Fibroblast of skin of scalp (primary cell): Measurements from ENCODE around the gene TSEN54.

ENCODE experiments used
- DNase-seq: peaks from one replicate; pipeline ENCODE4 v3.0.0-alpha.2; 2013

Gene TSEN54

GRCh38 chr17:75546181-75546580 lies 29.9 kb downstream of the TSEN54 start:
- no peak for DNase-seq

DNA sequence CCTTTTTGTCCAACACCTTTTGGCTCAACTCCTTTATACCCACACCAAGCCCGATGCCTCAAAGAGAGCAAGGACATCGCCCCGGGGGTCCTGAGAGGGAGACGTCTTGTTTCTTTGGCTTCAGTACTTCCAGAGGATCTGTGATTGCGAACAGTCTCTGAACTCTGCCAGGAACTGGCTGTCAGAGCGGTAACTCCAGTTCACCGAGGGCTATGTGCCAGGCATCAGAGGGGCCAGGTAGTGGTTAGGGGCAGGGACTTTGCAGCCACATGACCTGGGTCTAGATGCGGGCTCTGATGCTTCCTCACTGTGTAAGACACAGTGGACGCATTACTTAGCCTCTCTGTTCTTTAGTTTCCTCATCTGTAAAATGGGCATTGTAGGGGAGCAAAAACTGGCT lies 30.8 kb downstream of the TSEN54 start:
- DNase-seq: no peak

- no peak for DNase-seq
These were observed 32.5 kb downstream of the TSEN54 start for GRCh38 chr17:75548813-75549212.

- DNase-seq: no peak
These were observed 33.2 kb downstream of the TSEN54 start for GRCh38 chr17:75549246-75550138.

DNA sequence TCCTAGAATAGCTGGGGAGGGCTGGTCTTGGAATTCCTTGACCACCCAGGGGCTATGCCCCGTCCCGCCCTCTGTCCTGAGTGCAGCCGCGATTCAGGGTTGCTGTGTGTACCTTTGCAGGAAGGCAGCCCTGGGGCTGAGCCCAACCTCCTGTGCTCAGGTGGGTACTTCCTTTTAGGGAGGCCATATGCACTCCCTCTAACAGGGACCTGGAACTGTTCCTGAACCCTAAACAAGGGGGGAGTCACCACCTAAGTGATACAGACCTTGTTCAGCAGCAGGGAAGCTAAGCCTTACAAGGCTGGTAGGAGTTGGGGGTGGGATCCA lies 33.8 kb downstream of the TSEN54 start:
- no peak for DNase-seq

DNA sequence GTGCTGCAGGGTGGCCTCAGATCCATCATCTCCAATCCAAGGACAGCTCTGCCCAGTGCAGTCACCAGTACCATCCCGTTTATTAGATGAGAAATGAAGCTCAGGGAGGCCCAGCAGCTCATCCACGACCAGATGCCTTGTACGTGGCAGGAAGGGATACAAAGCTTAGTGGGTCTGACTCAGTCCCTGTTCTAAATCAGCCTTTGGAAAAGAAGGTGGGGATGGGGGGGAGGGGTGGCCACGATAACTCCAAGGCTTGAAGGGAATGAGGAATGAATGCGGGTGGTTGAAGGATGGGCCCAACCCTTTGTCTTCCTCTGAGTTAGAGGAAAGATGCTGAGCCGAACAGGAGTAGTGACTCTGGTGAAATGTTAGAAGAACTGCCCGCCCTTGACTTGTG lies 34.9 kb downstream of the TSEN54 start:
- no peak for DNase-seq

DNA sequence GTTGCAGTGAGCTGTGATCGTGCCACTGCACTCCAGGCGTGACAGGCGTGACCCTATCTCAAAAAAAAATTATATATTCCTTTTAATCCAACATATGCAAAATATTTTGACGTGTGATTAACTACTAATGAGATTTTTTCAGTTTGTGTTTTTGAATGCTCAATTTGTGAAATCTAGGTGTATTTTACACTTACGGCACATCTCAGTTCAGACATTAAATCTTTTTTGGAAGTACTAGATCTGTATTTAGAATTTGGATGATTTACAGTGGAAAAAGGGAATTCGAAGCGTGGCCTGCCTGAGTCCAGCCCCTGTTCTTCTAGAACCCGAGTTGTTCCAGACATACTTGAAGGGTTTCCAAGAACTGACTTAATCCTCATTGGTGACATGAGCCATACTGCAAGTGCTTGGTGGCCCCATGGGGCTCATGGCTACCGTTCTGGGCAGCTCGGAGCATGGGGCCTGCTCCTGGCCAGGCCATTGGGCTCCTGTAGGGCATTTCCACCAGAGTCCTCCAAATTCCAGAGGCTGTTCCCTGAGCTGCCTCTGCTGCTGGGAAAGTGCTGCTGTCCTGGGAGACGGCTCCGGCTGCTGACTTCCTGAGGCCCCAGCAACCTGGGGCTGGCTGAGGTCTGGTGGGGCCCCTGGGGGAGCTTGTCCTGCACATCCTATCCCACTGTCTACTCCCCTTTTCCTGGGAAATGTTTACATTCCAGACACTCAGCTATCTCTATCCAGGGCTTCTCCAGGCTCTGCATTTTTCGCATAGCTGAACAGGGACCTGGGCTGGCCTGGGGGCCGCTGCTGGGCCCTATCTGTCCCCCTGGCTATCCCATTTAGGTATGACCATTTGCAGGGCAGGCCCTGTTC lies 36.3 kb downstream of the TSEN54 start:
- peak; percentile 62 for DNase-seq

GRCh38 chr17:75553295-75554110 lies 37.2 kb downstream of the TSEN54 start:
- no peak for DNase-seq

DNA sequence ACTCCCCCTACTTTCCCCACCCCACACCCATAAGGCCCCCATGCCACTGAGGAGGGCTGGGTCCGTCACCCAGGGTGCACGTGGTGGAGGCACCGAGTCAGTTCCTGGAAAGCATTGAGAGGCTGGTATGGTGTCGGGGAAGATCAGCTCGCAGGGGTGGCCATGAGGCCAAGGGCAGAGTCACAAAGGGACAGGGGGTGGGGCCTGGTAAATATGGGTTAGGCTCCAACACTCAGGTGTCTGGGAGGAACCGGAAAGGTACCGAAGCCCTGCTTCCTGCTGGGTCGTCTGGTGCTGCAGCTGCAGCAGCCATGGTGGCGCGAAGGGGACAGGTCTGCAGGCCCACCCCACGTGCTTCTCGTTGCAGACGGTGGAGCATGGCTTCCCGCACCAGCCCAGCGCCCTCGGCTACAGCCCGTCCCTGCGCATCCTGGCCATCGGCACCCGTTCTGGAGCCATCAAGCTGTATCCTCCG lies 39.4 kb downstream of the TSEN54 start:
- no peak for DNase-seq

- DNase-seq: no peak
These were observed 40.9 kb downstream of the TSEN54 start for GRCh38 chr17:75557075-75557851.

DNA sequence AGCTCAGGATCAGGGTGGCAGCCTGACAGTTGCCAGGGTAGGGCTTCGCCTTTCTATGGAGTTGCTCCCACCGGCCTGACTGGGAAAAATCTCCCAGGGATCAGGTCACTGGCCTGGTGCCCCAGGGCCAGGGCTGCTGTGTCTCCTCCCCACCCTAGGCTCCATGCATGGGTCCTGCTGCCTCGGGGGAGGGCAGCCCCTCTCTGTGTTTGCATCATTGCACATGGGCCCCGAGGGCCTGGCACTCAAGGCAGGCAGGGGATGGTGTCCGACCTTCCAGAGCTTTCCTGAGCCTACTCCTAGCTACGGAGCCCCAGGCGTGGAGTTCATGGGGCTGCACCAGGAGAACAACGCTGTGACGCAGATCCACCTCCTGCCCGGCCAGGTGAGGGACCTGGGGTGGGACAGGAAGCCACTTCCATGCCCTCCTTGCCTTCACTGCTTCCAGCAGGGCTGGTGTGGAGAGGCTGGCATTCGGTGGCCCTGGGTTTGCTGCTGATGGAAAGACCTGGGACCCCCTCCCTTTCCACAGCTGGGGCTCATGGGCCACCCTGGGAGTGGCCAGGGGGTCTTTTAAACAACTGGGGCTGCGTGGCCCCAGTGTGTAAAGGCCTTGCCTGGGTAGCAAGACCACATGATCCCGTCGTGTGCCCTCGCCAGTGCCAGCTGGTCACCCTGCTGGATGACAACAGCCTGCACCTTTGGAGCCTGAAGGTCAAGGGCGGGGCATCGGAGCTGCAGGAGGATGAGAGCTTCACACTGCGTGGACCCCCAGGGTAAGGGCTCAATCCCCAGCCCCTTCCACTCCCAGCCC lies 41.7 kb downstream of the TSEN54 start:
- DNase-seq: no peak

DNA sequence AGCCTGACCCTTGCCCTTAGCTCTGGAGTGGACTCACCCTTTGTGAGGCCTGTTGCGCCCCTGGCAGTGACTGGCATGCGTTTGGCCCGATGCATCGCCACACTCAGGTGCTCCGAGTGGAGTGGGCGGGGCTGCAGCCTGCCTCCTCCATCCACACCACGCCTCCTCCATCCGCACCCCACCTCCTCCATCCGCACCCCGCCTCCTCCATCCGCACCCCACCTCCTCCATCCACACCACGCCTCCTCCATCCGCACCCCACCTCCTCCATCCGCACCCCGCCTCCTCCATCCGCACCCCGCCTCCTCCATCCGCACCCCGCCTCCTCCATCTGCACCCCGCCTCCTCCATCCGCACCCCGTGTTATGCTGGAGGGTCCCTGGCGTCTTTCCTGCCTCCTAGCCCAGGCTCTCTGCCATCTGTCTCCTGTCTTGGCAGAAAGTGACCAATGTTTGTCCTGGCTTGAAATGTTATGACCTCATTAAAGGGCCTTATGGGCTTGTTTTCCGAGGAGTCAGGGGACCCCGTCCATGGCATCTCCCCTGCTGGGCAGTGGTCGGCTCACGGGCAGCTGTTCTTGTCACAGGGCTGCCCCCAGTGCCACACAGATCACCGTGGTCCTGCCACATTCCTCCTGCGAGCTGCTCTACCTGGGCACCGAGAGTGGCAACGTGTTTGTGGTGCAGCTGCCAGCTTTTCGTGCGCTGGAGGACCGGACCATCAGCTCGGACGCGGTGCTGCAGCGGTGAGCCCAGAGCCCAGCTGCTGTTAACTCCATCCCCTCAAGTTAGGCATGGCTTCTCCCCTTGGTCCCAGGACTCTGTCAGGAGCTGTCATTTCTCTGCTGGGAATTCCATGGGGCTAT lies 42.6 kb downstream of the TSEN54 start:
- no peak for DNase-seq

GRCh38 chr17:75559958-75560533 lies 43.7 kb downstream of the TSEN54 start:
- no peak for DNase-seq

DNA sequence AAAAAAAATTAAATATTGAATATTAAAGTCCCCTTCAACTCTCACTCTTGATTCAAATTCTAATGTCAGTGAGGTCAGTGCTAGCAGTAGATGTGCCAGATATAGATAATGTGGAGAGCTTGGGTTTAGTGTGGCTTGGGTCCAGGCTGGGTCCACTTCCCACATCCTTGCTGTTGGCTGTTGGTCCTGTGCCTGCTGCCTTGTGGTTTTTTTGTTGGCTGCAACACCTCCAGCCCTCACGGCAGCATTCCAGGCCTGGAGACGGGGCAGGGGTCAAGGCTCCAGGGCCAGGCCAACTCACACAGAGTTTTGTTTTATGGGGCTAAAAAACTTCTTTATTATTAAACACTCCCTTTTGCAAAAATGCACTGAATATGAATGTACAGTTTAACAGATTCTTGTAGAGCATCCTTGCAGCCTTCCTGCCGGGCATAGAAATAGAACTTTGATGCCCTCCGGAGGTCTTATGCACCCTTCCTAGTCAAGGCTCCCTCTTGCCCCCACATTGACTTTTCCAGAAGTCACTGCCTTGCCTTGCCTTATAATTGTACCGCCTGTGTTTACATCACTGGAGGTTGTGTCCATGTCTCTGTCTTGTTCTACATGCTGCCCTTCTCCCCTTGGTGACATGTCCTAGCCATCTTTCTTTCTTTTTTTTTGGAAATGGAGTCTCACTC lies 45.7 kb downstream of the TSEN54 start:
- DNase-seq: no peak

- DNase-seq: no peak
These were observed 46.9 kb downstream of the TSEN54 start for GRCh38 chr17:75563063-75563758.

DNA sequence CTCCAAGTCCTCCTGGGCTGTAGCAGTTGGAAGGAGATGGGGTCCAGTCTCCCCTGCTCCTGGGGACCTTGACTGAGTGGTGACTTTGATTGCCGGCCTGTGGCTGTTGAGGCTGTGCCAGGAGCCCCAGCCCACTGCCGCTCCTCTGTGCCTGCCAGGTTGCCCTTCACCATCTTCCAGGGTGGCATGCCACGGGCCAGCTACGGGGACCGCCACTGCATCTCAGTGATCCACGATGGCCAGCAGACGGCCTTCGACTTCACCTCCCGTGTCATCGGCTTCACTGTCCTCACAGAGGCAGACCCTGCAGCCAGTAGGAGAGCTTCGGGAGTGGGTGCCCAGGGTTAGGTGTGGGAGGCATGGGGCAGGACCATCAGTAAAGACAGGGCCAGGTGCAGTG lies 47.9 kb downstream of the TSEN54 start:
- no peak for DNase-seq

DNA sequence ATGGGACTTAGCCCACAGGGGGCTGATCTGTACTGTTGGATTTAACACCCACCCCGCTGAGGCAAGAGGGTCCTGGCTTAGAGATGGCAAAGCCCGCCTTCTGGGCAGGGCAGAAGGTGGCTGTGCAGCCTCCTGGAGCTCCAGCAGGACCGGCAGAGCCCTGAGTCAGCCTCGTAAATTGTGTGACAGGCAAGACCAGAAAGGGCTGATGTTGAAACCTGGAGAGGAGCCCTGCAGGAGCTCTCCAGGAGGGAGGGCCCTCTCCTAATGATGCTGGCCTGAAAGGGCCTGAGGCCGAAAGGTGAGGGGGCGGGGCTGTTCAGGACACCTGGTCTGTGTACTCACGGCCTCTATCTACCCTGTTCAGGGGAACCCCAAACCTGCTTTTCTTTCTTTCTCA lies 48.7 kb downstream of the TSEN54 start:
- no peak for DNase-seq

- no peak for DNase-seq
These were observed 49.3 kb downstream of the TSEN54 start for GRCh38 chr17:75565618-75566017.
